Bronchial epithelial cell (primary cell): ENCODE results near the gene NELFB. TPM values are rescaled to one million over a fixed set of nuclear protein-coding genes. Genes with fewer than 3 reads are reported as not detected.
"Not testable (repeated sequence)": the region's sequence is repeated elsewhere in the genome, so short reads cannot be mapped to it uniquely, and the experiment has no call there.

Source experiments
- DNase-seq: peaks from one replicate; pipeline ENCODE4 v3.0.0-alpha.2; 2010; ENCODE audit warnings: low read depth
- FAIRE-seq: peaks from 2 replicates; lab custom pipeline; 2011; peaks lifted over from hg19 to GRCh38; lab: Jason Lieb, UNC
- H3K27me3 ChIP-seq: 2 replicates; pipeline ENCODE4 v1.5.1; 2011; ENCODE audit warnings: low read length; ENCODE audit not compliant: control insufficient read depth, insufficient read depth
- H3K36me3 ChIP-seq: 2 replicates; pipeline ENCODE4 v1.5.1; 2011; ENCODE audit warnings: low read length; ENCODE audit not compliant: control insufficient read depth, insufficient read depth
- H3K4me3 ChIP-seq: 2 replicates; pipeline ENCODE4 v1.5.1; 2011; ENCODE audit warnings: mild to moderate bottlenecking, low read depth, low read length, control low read depth
- CTCF ChIP-seq: IDR thresholded peaks from 2 replicates; pipeline ENCODE4 v1.5.1; 2011; ENCODE audit warnings: mild to moderate bottlenecking, moderate library complexity, low read length, control low read depth, inconsistent platforms; ENCODE audit not compliant: insufficient read depth, severe bottlenecking
- total RNA-seq: library from RNA; depleted of rRNA; stranded (reverse); fragments of >200 nt; gene quantifications from 2 replicates; pipeline ENCODE4 v1.2.1, GENCODE V29; 2014

The NELFB gene
- total RNA-seq, 1 donor from 2014 or later = 67.9 TPM

- H3K27me3 ChIP-seq = no peaks in the 10 kb centered on the region
- peaks cover 9% of the 10 kb centered on the region for H3K36me3 ChIP-seq
- DNase-seq = no peak
- no peak for TF ChIP-seq CTCF
- no peak for FAIRE-seq
- no peak overlapping the region for H3K4me3 ChIP-seq
Measured at GRCh38 chr9:137256856-137257255, 1.7 kb downstream of the NELFB start.

- FAIRE-seq, H3K4me3 ChIP-seq, H3K27me3 ChIP-seq, DNase-seq: not testable (repeated sequence)
- TF ChIP-seq CTCF = peak; percentile 31
- H3K36me3 ChIP-seq = peaks cover 24% of the 10 kb centered on the region
Measured at GRCh38 chr9:137262173-137262908, 7.2 kb downstream of the NELFB start.

DNA sequence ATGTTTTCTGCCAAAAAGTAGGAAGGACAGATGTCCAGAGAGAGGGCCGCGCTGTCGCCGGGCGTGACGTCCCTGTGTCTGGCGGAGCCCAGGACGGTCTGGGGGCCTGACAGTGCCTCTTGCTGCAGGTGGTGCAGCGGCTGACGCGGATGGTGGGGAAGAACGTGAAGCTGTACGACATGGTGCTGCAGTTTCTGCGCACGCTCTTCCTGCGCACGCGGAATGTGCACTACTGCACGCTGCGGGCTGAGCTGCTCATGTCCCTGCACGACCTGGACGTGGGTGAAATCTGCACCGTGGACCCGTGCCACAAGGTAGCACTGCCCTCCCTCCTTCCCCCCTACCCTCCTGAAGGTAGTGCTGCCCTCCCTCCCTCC is 7.8 kb downstream of the NELFB start:
- Histone ChIP-seq H3K27me3 (no peaks in the 10 kb centered on the region), H3K36me3 (peaks cover 26% of the 10 kb centered on the region), H3K4me3 (no peak overlapping the region)
- FAIRE-seq (no peak), DNase-seq (no peak)
- TF ChIP-seq CTCF = no peak

DNA sequence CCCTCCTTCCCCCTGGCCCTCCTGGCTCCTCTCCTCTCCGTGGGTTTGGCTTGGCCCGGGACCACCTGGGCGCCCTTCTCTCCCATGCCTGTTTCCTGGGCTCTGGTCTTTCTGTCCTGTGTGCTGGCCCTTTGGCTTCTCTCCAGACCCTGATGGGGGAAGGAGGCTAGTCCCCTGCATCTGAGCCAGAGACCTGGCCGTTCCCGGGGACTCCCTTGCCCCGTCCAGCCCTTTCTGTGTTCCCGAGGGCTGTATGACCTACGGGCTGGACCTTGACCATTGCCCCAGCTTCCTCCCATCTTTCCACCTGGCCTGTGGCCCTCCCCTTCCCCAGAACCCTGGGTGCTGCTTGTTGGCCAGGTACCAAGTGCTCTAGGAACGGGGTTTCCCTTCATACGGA is 8.4 kb downstream of the NELFB start:
- Histone ChIP-seq H3K27me3 (no peaks in the 10 kb centered on the region), H3K4me3 (no peak overlapping the region), H3K36me3 (peaks cover 26% of the 10 kb centered on the region)
- FAIRE-seq (no peak), DNase-seq (no peak)
- no peak for TF ChIP-seq CTCF

- Histone ChIP-seq H3K27me3 (no peaks in the 10 kb centered on the region), H3K36me3 (peaks cover 25% of the 10 kb centered on the region), H3K4me3 (no peak overlapping the region)
- no peak for FAIRE-seq
- DNase-seq = no peak
- no peak for TF ChIP-seq CTCF
Measured at GRCh38 chr9:137264067-137264466, 8.9 kb downstream of the NELFB start.
